ENCODE results near the gene YPEL1.
A peak's percentile ranks its signal among the peaks of the same experiment; 100 is the strongest.
"Not testable (repeated sequence)": the region's sequence is repeated elsewhere in the genome, so short reads cannot be mapped to it uniquely, and the experiment has no call there.

The YPEL1 gene

GRCh38 chr22:21726650-21727049, 8.9 kb downstream of the YPEL1 start:
- Histone ChIP-seq H3K4me3 (no peak overlapping the region), H3K4me1 (peaks cover 83% of the 10 kb centered on the region), H3K9me3 (no peaks in the 10 kb centered on the region), H3K4me2 (peak overlapping the region; percentile 85), H3K36me3 (peaks cover 71% of the 10 kb centered on the region), H4K20me1 (peaks cover 93% of the 10 kb centered on the region), H3K9ac (0 out of 2 replicates have a peak overlapping the region, but pooled peaks have one; percentile 38), H3K27me3 (no peaks in the 10 kb centered on the region), H3K27ac (peak overlapping the region; percentile 66; the same call in 1 of the 2 replicates)
- TF ChIP-seq Cebpa-rat (IDR thresholded peaks at IDR 0.05) = no peak

GRCh38 chr22:21725956-21726649, 9.5 kb downstream of the YPEL1 start:
- H3K4me3 ChIP-seq = no peak overlapping the region
- H3K4me1 ChIP-seq = peaks cover 80% of the 10 kb centered on the region
- peaks cover 95% of the 10 kb centered on the region for H4K20me1 ChIP-seq
- peaks cover 71% of the 10 kb centered on the region for H3K36me3 ChIP-seq
- H3K4me2 ChIP-seq = peak overlapping the region; percentile 85
- H3K9ac ChIP-seq = 0 out of 2 replicates have a peak overlapping the region, but pooled peaks have one; percentile 2
- no peaks in the 10 kb centered on the region for H3K9me3 ChIP-seq
- H3K27ac ChIP-seq = peak overlapping the region; percentile 66; the same call in 1 of the 2 replicates
- no peaks in the 10 kb centered on the region for H3K27me3 ChIP-seq
- TF ChIP-seq Cebpa-rat (IDR thresholded peaks at IDR 0.05) = no peak

GRCh38 chr22:21724496-21724895, 11.1 kb downstream of the YPEL1 start:
- Histone ChIP-seq H3K4me1 (peaks cover 81% of the 10 kb centered on the region), H4K20me1 (peaks cover 98% of the 10 kb centered on the region), H3K36me3 (peaks cover 60% of the 10 kb centered on the region), H3K4me2 (peak overlapping the region; percentile 44)
- H3K27ac ChIP-seq, H3K9ac ChIP-seq, H3K4me3 ChIP-seq, H3K27me3 ChIP-seq, H3K9me3 ChIP-seq: not testable (repeated sequence)

- H3K27me3 ChIP-seq, H3K4me3 ChIP-seq, H3K9me3 ChIP-seq, H3K4me2 ChIP-seq, H3K27ac ChIP-seq, H3K9ac ChIP-seq: not testable (repeated sequence)
- peaks cover 39% of the 10 kb centered on the region for H3K36me3 ChIP-seq
- peaks cover 95% of the 10 kb centered on the region for H4K20me1 ChIP-seq
- peaks cover 80% of the 10 kb centered on the region for H3K4me1 ChIP-seq
Measured at GRCh38 chr22:21721195-21721852, 14.3 kb downstream of the YPEL1 start.

GRCh38 chr22:21720191-21720859, 15.3 kb downstream of the YPEL1 start:
- H3K9ac ChIP-seq, H3K9me3 ChIP-seq, H3K27ac ChIP-seq, H3K4me2 ChIP-seq, H3K4me3 ChIP-seq, H3K27me3 ChIP-seq: not testable (repeated sequence)
- Histone ChIP-seq H3K4me1 (peaks cover 70% of the 10 kb centered on the region), H4K20me1 (peaks cover 87% of the 10 kb centered on the region), H3K36me3 (peaks cover 33% of the 10 kb centered on the region)

GRCh38 chr22:21719024-21719423, 16.6 kb downstream of the YPEL1 start:
- TF ChIP-seq Cebpa-rat (IDR thresholded peaks at IDR 0.05) = no peak
- H3K36me3 ChIP-seq = peaks cover 40% of the 10 kb centered on the region
- peak overlapping the region; percentile 28; the same call in 1 of the 2 replicates for H3K27ac ChIP-seq
- H4K20me1 ChIP-seq = peaks cover 88% of the 10 kb centered on the region
- H3K4me2 ChIP-seq = peak overlapping the region; percentile 60
- no peak overlapping the region for H3K4me3 ChIP-seq
- H3K9ac ChIP-seq = no peak overlapping the region
- H3K4me1 ChIP-seq = peaks cover 57% of the 10 kb centered on the region
- H3K9me3 ChIP-seq = no peaks in the 10 kb centered on the region
- H3K27me3 ChIP-seq = no peaks in the 10 kb centered on the region

GRCh38 chr22:21718499-21718898, 17.1 kb downstream of the YPEL1 start:
- H3K4me1 ChIP-seq = peaks cover 56% of the 10 kb centered on the region
- no peak overlapping the region for H3K4me3 ChIP-seq
- H4K20me1 ChIP-seq = peaks cover 88% of the 10 kb centered on the region
- TF ChIP-seq Cebpa-rat (IDR thresholded peaks at IDR 0.05) = no peak
- no peaks in the 10 kb centered on the region for H3K9me3 ChIP-seq
- peaks cover 41% of the 10 kb centered on the region for H3K36me3 ChIP-seq
- peak overlapping the region; percentile 60 for H3K4me2 ChIP-seq
- H3K27ac ChIP-seq = no peak overlapping the region
- H3K27me3 ChIP-seq = no peaks in the 10 kb centered on the region
- no peak overlapping the region for H3K9ac ChIP-seq

- H3K4me3 ChIP-seq, H3K4me2 ChIP-seq, H3K9ac ChIP-seq, H3K27me3 ChIP-seq, H3K27ac ChIP-seq, H3K9me3 ChIP-seq: not testable (repeated sequence)
- peaks cover 29% of the 10 kb centered on the region for H3K36me3 ChIP-seq
- peaks cover 89% of the 10 kb centered on the region for H4K20me1 ChIP-seq
- peaks cover 47% of the 10 kb centered on the region for H3K4me1 ChIP-seq
Measured at GRCh38 chr22:21716395-21717122, 19.0 kb downstream of the YPEL1 start.

- no peak for TF ChIP-seq Cebpa-rat (IDR thresholded peaks at IDR 0.05)
- Histone ChIP-seq H3K9ac (no peak overlapping the region), H4K20me1 (peaks cover 85% of the 10 kb centered on the region), H3K4me1 (peaks cover 37% of the 10 kb centered on the region), H3K27me3 (no peaks in the 10 kb centered on the region), H3K9me3 (no peaks in the 10 kb centered on the region), H3K36me3 (peaks cover 38% of the 10 kb centered on the region), H3K4me3 (no peak overlapping the region), H3K4me2 (no peak overlapping the region), H3K27ac (no peak overlapping the region)
Measured at GRCh38 chr22:21714786-21715185, 20.8 kb downstream of the YPEL1 start.

Measured in BLaER1 (cell line).